SK-N-SH (cell line): ENCODE results near the gene BTD. TPM values are rescaled to one million over a fixed set of nuclear protein-coding genes. Genes with fewer than 3 reads are reported as not detected.

Experiments
- CTCF ChIA-PET: fragments of 300-600, 350-600 bp; formaldehyde crosslinking; extraction: SDS; loops from one replicate; lab custom pipeline; 2021; lab: Yijun Ruan, JAX
- POLR2A ChIA-PET: fragments of 350-600 bp; sonication (Branson Sonifier 250); formaldehyde crosslinking; extraction: SDS; loops from one replicate; lab custom pipeline; 2020; ENCODE audit warnings: antibody characterized with exemption, inconsistent platforms; lab: Yijun Ruan, JAX
- DNase-seq: peaks from one replicate; pipeline ENCODE4 v3.0.0; 2012
- H2AFZ ChIP-seq: fragments of 200-600 bp; sonication (generic); 2 replicates; pipeline ENCODE4 v1.8.1; 2016; ENCODE audit warnings: antibody characterized with exemption, mild to moderate bottlenecking, low read depth
- H3F3A ChIP-seq: fragments of 200-600 bp; sonication (generic); replicated peaks from 2 replicates; pipeline ENCODE3; 2016; ENCODE audit warnings: antibody characterized with exemption, mild to moderate bottlenecking; ENCODE audit not compliant: insufficient read depth
- H3K27ac ChIP-seq, 2 experiments: fragments of 200-500 bp in 1 of 2; fragments of 200-600 bp in 1 of 2; sonication (Bioruptor generic) in 1 of 2; sonication (generic), shearing (Covaris generic) in 1 of 2; 2 replicates each; pipeline versions ENCODE4 v1.5.1 to v1.6.1; 2014 to 2016; ENCODE audit warnings: low read depth in 2 of 2, inconsistent platforms in 1 of 2, low read length in 1 of 2, mild to moderate bottlenecking in 1 of 2, mixed read lengths in 1 of 2
- H3K27me3 ChIP-seq: fragments of 200-600 bp; sonication (generic), shearing (Covaris generic); 2 replicates; pipeline ENCODE4 v1.6.1; 2016; ENCODE audit warnings: mixed run types; ENCODE audit not compliant: insufficient read depth
- H3K36me3 ChIP-seq, 2 experiments: fragments of 200-500 bp in 1 of 2; fragments of 200-600 bp in 1 of 2; sonication (Bioruptor generic) in 1 of 2; sonication (generic) in 1 of 2; replicated peaks in 1 of 2; 2 replicates each; pipeline versions ENCODE3 to v1.5.1; 2014 to 2016; ENCODE audit warnings: low read length in 1 of 2, mild to moderate bottlenecking in 1 of 2; ENCODE audit not compliant: insufficient read depth in 2 of 2, control insufficient read depth in 1 of 2
- H3K4me1 ChIP-seq, 2 experiments: fragments of 200-500 bp in 1 of 2; fragments of 200-600 bp in 1 of 2; sonication (Bioruptor generic) in 1 of 2; sonication (generic), shearing (Covaris generic) in 1 of 2; 2 replicates each; pipeline versions ENCODE4 v1.5.1 to v1.6.1; 2014 to 2016; ENCODE audit warnings: low read depth in 1 of 2, low read length in 1 of 2, mixed run types in 1 of 2; ENCODE audit not compliant: insufficient read depth in 2 of 2, control insufficient read depth in 1 of 2
- H3K4me2 ChIP-seq: fragments of 200-600 bp; sonication (generic), shearing (Covaris generic); 2 replicates; pipeline ENCODE4 v1.6.1; 2017; ENCODE audit warnings: mixed run types
- H3K4me3 ChIP-seq, 2 experiments: fragments of 200-500 bp in 1 of 2; fragments of 200-600 bp in 1 of 2; sonication (Bioruptor generic) in 1 of 2; sonication (generic), shearing (Covaris generic) in 1 of 2; 2 replicates each; pipeline versions ENCODE4 v1.5.1 to v1.8.1; 2014 to 2016; ENCODE audit warnings: low read depth in 2 of 2, inconsistent platforms in 1 of 2, low read length in 1 of 2, mild to moderate bottlenecking in 1 of 2, mixed read lengths in 1 of 2, moderate library complexity in 1 of 2
- H3K79me2 ChIP-seq: fragments of 200-600 bp; sonication (generic); 2 replicates; pipeline ENCODE4 v1.8.1; 2017; ENCODE audit warnings: mild to moderate bottlenecking; ENCODE audit not compliant: insufficient read depth
- H3K9ac ChIP-seq: fragments of 200-600 bp; sonication (generic); 2 replicates; pipeline ENCODE4 v1.6.1; 2017; ENCODE audit warnings: mixed run types
- H3K9me2 ChIP-seq: fragments of 200-600 bp; sonication (generic); 2 replicates; pipeline ENCODE4 v1.6.1; 2017; ENCODE audit warnings: mixed run types
- H3K9me3 ChIP-seq: fragments of 200-600 bp; sonication (generic); 2 replicates; pipeline ENCODE4 v1.6.1; 2017; ENCODE audit warnings: mixed run types, mild to moderate bottlenecking, moderate library complexity
- H4K20me1 ChIP-seq: fragments of 200-600 bp; sonication (generic); 2 replicates; pipeline ENCODE4 v1.6.1; 2017; ENCODE audit warnings: mild to moderate bottlenecking, mixed run types; ENCODE audit not compliant: insufficient read depth
- CTCF ChIP-seq: fragments of 200-600 bp; sonication (generic); IDR thresholded peaks from 2 replicates; pipeline ENCODE4 v1.6.1; 2017; ENCODE audit warnings: antibody characterized with exemption, mild to moderate bottlenecking, moderate library complexity
- GATA2 ChIP-seq: sonication (generic); formaldehyde crosslinking; IDR thresholded peaks from 2 replicates; pipeline ENCODE4 v1.5.0; 2020; ENCODE audit warnings: mild to moderate bottlenecking, missing genetic modification reagents
- JUND ChIP-seq: IDR thresholded peaks from 2 replicates; pipeline ENCODE4 v1.4.0; 2012
- MAX ChIP-seq: IDR thresholded peaks from 2 replicates; pipeline ENCODE4 v1.4.0; 2012; ENCODE audit warnings: low read depth
- MXI1 ChIP-seq: IDR thresholded peaks from 2 replicates; pipeline ENCODE4 v1.6.1; 2012; ENCODE audit warnings: mild to moderate bottlenecking, low read depth, low read length, improper control_type of control experiment
- NFIC ChIP-seq: IDR thresholded peaks from 2 replicates; pipeline ENCODE4 v1.4.0; 2012; ENCODE audit warnings: borderline replicate concordance
- POLR2AphosphoS5 ChIP-seq: IDR thresholded peaks from 2 replicates; pipeline ENCODE4 v1.6.1; 2012; ENCODE audit warnings: low read depth, low read length
- RCOR1 ChIP-seq: fragments of 150-350 bp; IDR thresholded peaks from 2 replicates; pipeline ENCODE4 v1.6.1; 2017; ENCODE audit warnings: antibody characterized with exemption, low read length
- TAF1 ChIP-seq: IDR thresholded peaks from 2 replicates; pipeline ENCODE4 v1.6.1; 2012; ENCODE audit warnings: low read depth, mild to moderate bottlenecking, low read length, moderate library complexity, borderline replicate concordance
- ZBTB33 ChIP-seq: IDR thresholded peaks from 2 replicates; pipeline ENCODE4 v1.4.0; 2012; ENCODE audit warnings: low read depth, borderline replicate concordance
- WGBS: methylation state at CpG from one replicate; pipeline ENCODE4 v1.1.6; 2017; ENCODE audit warnings: low lambda C conversion rate; 5-methylcytosine and 5-hydroxymethylcytosine counted together
- polyA plus RNA-seq, 3 experiments: library from polyadenylated mRNA; depleted of rRNA; stranded (reverse); fragments of >200 nt; gene quantifications; 2 replicates each; pipeline ENCODE4 v1.2.3, GENCODE V29; 2012
- TF ChIP-seq, protein P1 (sequence below): fragments of 150-350 bp; IDR thresholded peaks from 2 replicates; pipeline ENCODE4 v1.6.1; 2017; ENCODE audit warnings: antibody characterized with exemption, low read length, low read depth, borderline replicate concordance

Gene BTD
- polyA plus RNA-seq, 1 of the 3 experiments (the other 2 are of a cell fraction): 23.6 TPM

- Histone ChIP-seq H4K20me1 (no peaks in the 10 kb centered on the region), H3K4me2 (no peak overlapping the region)
- TF ChIP-seq GATA2 (no peak), MAX (no peak), JUND (no peak), RCOR1 (no peak)
- TF ChIP-seq, all 33 proteins: peak for 0
- no peaks in the 10 kb centered on the region for H3K9me3 ChIP-seq
- H3K79me2 ChIP-seq: no peaks in the 10 kb centered on the region
- H3K9ac ChIP-seq: no peak overlapping the region
- H3K4me1 ChIP-seq: no peaks in the 10 kb centered on the region
- peaks cover 51 to 58% of the 10 kb centered on the region in 2 experiments for H3K36me3 ChIP-seq
- H3K4me3 ChIP-seq: no peak overlapping the region
- ChIA-PET POLR2A (no interaction called here), CTCF (interaction anchor here (1.6 kb wide), 1 partner anchor 158 kb away, joined by 10 read pairs; no protein-coding TSS in a partner anchor)
- H3K27me3 ChIP-seq: no peaks in the 10 kb centered on the region
- DNase-seq: no peak
- H3K9me2 ChIP-seq: no peaks in the 10 kb centered on the region
- no peak overlapping the region for H3K27ac ChIP-seq
- 100% methylated on average over 1 of the region's 1 CpG for WGBS
- peaks cover 5% of the 10 kb centered on the region for H3F3A ChIP-seq
- H2AFZ ChIP-seq: no peak overlapping the region
Measured at GRCh38 chr3:15563190-15563589, 38.4 kb upstream of the BTD start.

DNA sequence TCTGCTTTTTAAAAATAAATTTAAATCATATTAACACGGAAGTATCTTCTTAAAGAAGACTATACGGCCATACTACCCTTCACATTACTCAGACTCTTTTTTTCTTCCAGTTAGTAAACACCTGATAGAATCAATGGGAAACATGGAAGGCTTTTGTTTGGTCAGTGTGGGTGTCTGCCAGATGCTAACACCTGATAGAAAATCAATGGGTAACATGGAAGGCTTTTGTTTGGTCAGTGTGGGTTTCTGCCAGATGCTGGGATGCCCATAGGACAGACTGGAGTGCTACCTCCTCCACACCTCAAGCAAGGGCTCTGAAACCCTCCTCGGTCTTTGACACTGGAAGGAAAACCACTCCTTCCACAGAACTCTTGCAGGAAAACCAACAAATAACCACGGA is 29.4 kb upstream of the BTD start:
- H3K27ac ChIP-seq: no peak overlapping the region
- POLR2A ChIA-PET: no interaction called here
- no peak for TF ChIP-seq NFIC
- TF ChIP-seq CTCF: no peak
- peaks cover 39 to 61% of the 10 kb centered on the region in 2 experiments for H3K36me3 ChIP-seq
- H2AFZ ChIP-seq: no peak overlapping the region
- H3K9me3 ChIP-seq: no peaks in the 10 kb centered on the region
- H3K79me2 ChIP-seq: no peaks in the 10 kb centered on the region
- CTCF ChIA-PET: interaction anchor here (0.8 to 2.8 kb wide), 4 partner anchors 14 to 606 kb away, joined by 3 to 6 read pairs (median 3); no protein-coding TSS in a partner anchor
- H3K9me2 ChIP-seq: no peaks in the 10 kb centered on the region
- WGBS: 91% methylated on average over 4 of the region's 4 CpGs
- no peak overlapping the region for H3K9ac ChIP-seq
- no peak for DNase-seq
- no peaks in the 10 kb centered on the region for H3K27me3 ChIP-seq
- H4K20me1 ChIP-seq: no peaks in the 10 kb centered on the region
- peaks cover 0 to 2% of the 10 kb centered on the region in 2 experiments; a peak in 2 of 4 replicates for H3K4me1 ChIP-seq
- H3F3A ChIP-seq: peaks cover 6% of the 10 kb centered on the region
- H3K4me3 ChIP-seq: no peak overlapping the region
- H3K4me2 ChIP-seq: no peak overlapping the region

DNA sequence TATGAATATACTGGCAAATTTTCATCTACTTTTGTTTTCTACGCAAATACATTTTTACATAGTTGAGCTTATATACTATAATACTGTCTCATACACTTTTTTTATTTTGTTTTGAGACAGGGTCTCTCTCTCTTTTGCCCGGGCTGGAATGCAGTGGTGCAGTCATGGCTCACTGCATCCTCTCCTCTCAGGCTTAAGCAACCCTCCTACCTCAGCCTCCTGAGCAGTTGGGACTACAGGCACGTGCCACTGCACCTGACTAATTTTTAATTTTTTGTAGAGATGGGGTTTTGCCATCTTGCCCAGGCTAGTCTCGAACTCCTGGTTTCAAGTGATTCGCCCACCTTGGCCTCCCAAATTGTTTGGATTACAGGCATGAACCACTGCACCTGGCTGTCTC is 26.1 kb upstream of the BTD start:
- Histone ChIP-seq H3F3A (peaks cover 17% of the 10 kb centered on the region), H3K4me1 (peaks cover 2 to 11% of the 10 kb centered on the region in 2 experiments; a peak in 3 of 4 replicates), H3K9me2 (no peaks in the 10 kb centered on the region), H4K20me1 (no peaks in the 10 kb centered on the region), H3K27ac (no peak overlapping the region), H3K27me3 (no peaks in the 10 kb centered on the region), H3K4me3 (no peak overlapping the region), H3K9me3 (no peaks in the 10 kb centered on the region), H3K36me3 (peaks cover 38 to 59% of the 10 kb centered on the region in 2 experiments), H3K4me2 (no peak overlapping the region), H2AFZ (no peak overlapping the region), H3K9ac (no peak overlapping the region), H3K79me2 (no peaks in the 10 kb centered on the region)
- DNase-seq: no peak
- POLR2A ChIA-PET: no interaction called here
- 96% methylated on average over 5 of the region's 5 CpGs for WGBS
- CTCF ChIA-PET: no interaction called here
- TF ChIP-seq NFIC (no peak), RCOR1 (no peak), ZBTB33 (no peak), TAF1 (no peak), MXI1 (no peak), POLR2AphosphoS5 (no peak)
- TF ChIP-seq, protein P1, sequence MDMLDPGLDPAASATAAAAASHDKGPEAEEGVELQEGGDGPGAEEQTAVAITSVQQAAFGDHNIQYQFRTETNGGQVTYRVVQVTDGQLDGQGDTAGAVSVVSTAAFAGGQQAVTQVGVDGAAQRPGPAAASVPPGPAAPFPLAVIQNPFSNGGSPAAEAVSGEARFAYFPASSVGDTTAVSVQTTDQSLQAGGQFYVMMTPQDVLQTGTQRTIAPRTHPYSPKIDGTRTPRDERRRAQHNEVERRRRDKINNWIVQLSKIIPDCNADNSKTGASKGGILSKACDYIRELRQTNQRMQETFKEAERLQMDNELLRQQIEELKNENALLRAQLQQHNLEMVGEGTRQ: no peak
